NCI-H748 (cell line): ENCODE results near the gene CLPTM1L.
A peak's percentile ranks its signal among the peaks of the same experiment; 100 is the strongest.

ENCODE experiments used
- DNase-seq: peaks from one replicate; lab custom pipeline; 2025; ENCODE audit not compliant: unreplicated experiment; lab: John Stamatoyannopoulos, UW

Gene CLPTM1L, protein sequence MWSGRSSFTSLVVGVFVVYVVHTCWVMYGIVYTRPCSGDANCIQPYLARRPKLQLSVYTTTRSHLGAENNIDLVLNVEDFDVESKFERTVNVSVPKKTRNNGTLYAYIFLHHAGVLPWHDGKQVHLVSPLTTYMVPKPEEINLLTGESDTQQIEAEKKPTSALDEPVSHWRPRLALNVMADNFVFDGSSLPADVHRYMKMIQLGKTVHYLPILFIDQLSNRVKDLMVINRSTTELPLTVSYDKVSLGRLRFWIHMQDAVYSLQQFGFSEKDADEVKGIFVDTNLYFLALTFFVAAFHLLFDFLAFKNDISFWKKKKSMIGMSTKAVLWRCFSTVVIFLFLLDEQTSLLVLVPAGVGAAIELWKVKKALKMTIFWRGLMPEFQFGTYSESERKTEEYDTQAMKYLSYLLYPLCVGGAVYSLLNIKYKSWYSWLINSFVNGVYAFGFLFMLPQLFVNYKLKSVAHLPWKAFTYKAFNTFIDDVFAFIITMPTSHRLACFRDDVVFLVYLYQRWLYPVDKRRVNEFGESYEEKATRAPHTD

DNA sequence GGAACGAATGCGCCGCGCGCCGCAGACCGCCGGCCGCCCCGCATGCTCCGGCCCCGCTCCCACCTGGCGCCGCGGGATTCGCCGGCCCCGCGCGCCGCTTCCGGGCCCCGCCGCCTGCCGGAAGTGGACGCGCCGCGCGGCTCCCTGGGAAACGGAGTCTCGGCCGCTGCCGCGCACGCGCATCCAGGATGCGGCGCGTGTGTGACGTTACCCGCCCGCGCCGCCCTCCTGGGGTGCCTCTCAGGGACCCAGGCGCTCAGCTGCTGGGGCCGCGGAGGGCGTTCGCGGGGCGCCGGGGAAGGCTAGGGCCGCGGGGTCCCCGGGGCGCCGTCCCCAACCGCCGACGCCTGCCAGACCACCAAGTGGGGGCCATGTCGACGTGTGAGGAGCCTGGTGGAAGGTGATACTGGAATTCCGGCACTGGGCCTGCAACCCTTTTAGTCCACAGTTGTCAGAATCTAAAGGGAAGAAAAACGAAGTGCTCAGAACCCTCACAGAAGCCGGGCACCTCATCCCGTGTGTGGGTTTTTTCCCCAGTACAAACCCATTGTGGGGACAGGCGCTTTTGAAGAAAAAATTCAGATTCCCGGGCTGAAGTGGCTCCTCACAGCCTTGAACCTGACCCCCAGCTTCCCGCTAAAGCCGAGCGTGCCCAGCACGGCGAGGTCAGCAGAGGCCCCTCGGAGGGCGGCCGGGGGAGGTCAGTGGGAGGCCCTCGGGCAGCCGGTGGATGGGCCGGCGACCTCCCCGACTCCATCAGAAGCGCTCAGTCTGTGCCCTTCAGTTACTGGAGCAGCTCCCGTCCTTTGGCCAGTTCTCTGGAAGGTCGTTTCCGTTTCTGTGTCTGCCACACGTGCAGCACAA lies at the start of gene CLPTM1L:
Gene CLPTM1L, minus strand, starts transcription at position 125 of the 864 bp plus-strand sequence. CDS start 258 bp downstream, outside the sequence.
- peak; percentile 98 for DNase-seq

DNA sequence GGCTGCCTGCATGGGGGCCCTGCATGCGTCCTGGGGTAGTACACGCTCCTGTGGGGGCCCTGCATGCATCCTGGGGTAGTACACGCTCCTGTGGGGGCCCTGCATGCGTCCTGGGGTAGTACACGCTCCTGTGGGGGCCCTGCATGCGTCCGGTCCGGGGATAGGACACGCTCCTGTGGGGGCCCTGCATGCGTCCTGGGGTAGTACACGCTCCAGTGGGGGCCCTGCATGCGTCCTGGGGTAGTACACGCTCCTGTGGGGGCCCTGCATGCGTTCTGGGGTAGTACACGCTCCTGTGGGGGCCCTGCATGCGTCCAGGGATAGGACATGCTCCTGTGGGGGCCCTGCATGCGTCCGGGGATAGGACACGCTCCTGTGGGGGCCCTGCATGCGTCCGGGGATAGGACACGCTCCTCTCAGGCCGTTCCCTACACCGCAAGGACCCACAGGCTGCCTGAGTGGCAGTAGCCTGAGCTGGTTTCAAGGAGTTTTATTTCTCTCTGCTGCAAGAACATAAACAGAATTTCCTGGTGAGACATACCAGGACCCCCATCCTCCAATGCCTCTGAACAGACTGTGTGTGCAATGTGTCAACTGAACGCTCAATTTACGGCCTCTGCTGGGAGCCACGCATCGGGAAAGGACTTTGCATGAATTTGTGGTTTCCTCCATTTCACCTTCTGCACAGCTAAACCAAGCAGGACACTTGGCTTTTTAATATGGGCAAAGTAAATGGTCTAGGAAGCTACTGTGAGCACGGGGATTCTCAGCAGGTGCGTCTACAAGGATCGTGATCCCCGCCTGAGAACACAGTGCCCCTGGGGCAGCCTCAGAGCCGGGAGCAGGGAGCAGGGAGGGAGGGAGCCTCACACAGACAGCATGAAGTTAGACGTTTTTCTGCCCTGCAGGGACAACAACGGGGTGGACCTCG lies 48.9 kb upstream of the CLPTM1L start:
- DNase-seq = no peak

DNA sequence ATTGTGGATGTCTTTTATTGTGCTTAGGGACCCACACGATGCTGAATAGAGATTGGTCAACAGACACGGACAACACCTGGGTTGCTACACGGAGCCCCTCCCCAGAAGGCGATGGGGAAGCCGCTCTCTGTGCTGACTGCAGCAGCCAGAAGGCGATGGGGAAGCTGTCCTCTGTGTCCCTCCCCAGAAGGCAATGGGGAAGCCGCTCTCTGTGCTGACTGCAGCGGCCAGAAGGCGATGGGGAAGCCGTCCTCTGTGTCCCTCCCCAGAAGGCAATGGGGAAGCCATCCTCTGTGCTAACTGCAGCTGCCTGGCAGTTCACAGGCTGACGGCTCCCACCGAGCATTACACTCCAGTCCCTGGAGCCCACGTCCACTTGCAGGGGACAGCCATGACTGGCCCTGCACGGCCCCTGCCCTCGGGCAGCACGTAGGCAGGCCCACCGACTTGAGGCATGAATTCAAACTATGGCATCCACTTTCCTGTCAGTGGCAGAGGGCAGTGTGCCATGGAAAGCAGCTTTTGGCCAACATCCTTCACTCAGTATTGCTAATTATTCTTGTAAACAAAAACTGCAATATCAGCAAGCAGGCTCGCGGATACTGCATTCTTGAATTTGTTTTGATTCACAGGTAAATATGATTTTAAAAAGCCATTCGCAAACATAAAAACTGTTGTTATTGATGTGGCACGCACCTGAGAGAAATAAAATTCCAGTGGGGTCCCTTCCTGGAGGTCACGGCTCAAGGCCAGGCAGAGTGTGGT lies 48.1 kb upstream of the CLPTM1L start:
- DNase-seq = no peak

DNA sequence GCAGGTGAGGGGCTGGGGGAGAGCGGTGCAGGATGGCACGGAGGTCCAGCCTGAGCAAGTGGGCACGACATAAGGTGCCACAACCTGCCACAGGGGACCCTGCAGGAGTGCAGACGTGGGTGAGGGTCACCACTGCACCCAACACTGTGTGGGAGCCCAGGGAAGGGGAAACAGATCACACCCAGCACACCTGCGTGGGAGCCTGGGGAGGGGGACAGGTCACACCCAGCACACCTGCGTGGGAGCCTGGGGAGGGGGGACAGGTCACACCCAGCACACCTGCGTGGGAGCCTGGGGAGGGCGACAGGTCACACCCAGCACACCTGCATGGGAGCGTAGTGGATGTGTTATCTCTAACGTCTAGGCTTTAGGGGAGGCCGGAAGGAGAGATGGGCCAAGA lies 47.4 kb upstream of the CLPTM1L start:
- DNase-seq = no peak

DNA sequence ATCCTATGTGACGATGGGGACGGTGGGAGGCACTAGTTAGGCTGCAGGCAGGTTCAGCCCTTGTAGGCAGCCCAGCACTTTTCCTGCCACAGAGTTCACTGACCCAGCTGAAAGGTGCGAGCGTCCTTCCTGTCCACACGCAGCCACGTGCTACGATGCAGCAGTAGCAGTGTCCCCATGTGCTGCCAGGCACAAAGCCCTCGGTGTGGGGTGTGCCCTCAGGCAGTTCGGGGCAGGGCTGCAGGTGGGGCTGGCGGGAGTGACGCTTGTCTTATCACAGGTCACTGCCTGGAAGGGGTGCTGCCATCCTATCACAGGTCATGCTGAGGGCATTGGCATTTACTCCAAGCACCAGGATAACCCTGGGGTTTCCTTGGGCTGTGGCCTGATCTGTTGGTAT lies 46.8 kb upstream of the CLPTM1L start:
- DNase-seq = no peak

DNA sequence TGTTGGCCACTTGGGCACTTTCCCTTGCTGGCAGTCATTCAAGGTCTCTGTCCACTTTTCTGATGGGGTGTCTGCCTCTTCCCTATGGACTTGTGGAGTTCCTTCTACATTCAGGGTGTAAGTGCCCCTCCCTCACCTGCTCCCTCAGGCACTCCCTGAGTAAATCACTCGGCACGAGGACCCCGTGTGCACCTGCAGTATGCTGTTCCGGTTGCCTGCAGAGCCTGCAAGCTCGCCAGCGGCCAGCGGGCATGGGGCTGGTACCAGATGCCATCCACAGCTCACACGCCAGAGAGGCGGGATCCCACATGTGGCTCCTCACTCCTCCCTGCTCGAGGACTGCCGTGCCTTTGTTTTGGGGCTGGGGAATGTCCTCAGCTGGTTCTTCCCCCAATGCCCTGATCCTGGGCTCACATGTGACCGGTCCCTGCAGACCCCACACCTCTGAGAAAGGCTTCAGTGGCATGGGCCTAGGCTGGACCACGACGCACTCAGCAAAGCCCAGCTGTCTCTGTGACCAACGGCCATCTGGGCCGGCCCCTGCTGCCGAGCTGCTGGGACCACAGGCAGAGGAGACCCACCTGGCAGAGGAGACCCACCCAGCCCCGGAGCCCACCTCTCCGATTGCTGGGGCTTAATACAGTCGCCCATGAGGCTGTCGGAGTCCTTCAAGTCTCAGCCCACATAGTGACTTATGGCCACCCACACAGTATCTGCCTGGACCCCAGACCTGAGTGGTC lies 46.1 kb upstream of the CLPTM1L start:
- DNase-seq = peak; percentile 41

DNA sequence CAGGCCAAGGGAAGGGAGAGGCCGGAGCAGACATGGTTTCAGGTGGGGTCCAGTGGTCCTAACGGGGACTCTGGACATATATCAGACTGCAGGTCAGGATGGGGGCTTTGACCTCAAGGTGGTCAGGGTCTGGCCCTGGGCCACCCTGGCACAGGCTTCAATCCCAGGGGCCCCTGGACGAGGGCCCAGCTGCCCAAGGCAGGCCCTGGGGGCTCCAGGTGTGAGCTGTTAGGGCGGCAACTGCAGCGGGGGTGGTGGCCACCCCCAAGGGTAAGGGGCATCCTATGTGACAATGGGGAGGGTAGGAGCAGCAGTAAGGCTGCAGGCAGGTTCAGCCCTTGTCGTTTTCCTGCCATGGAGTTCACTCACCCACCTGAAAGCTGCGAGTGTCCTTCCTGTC lies 45.4 kb upstream of the CLPTM1L start:
- DNase-seq = no peak

DNA sequence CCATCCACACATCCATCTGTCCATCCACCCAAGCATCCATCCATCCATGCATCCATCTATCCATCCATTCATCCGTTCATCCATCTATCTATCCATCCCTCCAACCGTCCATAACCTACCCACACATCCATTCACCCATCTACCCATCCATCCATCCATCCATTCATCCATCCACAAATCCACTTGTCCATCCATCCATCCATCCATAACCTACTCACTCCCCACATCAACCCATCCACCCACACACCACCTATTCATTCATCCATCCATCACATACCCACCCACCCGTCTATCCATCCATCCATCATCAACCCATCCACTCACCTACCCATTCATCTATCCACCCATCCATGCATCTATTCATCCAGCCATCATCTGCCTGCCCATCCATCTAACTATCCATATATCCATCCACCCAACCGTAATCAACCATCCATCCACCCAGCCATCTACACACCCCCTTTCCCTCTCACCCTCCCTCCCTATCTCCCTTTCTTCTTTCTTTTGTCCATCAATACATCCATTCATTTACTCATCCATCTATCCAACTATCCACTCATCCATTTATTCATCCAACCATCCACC lies 43.6 kb upstream of the CLPTM1L start:
- DNase-seq = no peak

DNA sequence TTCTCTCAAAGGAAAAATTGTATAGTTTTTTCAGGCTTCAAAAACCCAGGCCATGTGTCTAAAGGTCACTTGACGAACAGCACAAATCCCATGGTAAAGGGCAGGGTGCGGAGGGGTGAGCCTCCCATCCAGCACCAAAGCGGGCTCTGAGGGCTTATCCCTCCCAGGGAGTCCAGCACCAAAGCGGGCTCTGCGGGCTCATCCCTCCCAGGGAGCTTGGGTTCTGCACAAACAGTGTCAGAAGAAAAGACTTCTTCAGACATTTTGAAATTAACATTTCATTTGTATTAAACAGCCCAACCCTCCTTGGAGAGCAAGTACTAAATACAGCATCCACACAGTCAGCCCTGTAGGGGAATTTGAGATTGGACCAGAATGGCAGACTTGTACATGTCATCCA lies 43.0 kb upstream of the CLPTM1L start:
- no peak for DNase-seq

DNA sequence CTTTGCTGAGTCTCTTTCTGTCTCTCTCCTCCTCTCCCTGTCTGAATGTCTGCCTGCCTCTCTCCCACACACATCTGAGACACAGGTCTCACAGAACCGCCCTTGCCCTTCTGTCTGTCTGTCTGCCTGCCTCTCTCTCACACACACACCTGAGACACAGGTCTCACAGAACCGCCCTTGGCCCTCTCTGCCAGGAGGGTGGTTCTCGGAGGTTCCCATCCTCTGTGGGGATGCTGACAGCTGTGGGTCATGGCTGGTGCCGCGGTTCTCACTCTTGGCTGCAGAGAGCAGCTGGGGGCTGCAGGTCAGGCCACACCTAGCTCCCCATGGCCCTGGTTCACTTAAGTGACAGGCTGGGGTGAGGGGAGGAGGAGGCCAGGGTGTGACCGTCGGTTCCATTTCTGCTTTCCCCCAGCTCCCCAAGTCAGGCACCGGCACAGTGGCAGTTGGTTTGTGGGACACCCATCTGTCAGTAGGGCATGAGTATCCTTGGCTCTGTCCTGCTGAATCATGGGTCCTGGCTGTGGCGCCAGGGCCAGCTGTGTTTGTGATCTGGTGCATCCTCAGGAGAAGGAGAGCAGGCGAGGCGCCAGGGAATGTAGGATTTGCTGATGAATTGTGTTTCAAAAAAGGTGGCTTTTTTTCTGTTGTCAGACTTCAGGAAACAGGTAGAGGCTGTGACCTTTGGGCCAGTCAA lies 42.3 kb upstream of the CLPTM1L start:
- DNase-seq = peak; percentile 61

DNA sequence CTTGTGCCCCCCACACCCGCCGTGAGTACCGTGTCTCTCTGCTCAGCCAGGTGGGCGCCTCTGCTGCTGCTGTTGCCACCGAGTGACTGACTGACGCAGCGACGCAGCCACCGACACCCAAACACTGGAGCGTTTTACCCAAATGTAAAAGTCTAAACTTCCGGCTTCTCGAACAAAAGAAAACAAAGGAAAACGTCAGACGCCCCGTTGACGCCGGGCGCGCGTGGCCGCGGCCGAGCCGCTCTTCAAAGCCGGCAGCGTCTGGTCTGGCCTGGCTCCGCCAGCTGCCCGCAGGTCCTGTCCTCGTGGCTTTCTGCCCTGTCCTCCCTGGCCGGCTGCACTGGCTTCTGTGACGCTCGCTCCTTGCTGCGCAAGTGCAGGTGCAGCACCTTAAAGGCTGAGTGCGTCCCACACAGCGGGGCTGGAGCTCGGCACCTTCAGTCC lies 41.4 kb upstream of the CLPTM1L start:
- DNase-seq = peak; percentile 95

DNA sequence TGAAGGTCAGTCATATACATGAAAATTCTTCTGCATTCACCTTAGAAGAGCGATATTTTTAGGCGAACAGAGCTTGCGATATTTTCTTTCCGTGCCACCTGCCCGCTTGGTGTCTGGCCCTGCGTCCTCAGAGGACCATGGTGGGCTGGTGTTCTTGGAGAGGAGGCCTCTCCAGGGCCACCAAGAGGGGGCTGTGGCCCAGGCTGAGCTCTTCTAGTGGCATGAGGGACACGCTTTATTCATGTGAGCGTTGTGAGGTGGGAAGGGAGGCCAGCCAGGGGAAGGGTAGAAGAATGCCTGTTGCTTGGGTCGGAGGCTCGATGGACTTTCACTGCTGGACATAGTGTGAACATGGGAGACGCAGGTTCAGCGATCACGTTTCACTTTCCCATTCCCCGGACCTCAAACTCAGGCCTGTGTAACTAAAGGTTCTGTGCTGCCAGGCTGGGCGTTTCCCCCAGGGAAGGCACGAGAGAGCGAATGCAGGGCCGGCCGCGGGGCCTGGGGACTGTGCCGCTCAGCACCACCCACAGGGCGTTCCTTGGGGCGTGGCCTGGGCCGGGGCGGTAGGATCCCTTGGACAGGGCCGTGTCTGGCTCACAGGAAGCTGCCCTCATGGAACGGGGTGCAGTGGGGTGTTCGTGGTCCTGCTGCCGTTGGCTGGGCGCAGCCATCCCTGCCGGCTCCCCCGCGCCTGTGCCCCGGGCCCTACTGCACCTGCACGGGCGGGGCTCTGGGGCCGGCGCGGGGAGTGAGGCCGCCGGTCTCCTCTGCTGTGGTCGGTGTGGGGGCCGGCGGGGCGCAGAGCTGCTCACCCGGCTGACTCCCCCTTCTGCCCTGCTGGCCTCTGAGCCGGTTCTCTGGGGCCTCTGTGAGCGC lies 40.7 kb upstream of the CLPTM1L start:
- peak; percentile 96 for DNase-seq

DNA sequence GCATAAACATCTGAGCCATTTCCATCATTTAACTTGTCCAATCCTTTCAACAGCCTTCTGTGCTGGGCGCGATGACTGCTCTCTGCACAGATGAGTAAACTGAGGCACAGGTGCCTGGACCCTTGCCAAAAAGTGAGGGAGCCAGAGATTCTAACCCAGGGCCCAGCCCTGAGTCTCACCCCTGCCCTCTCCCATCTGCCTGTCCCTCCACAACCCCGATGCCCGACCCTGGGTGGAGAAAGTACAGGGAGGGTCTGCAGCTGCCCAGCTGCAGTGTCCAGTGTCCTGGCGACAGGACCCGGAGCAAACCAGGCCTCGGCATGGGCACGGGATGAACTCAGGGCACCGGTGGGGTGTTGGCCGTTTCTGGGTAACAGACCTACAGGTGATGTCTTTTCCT lies 39.6 kb upstream of the CLPTM1L start:
- DNase-seq = no peak

DNA sequence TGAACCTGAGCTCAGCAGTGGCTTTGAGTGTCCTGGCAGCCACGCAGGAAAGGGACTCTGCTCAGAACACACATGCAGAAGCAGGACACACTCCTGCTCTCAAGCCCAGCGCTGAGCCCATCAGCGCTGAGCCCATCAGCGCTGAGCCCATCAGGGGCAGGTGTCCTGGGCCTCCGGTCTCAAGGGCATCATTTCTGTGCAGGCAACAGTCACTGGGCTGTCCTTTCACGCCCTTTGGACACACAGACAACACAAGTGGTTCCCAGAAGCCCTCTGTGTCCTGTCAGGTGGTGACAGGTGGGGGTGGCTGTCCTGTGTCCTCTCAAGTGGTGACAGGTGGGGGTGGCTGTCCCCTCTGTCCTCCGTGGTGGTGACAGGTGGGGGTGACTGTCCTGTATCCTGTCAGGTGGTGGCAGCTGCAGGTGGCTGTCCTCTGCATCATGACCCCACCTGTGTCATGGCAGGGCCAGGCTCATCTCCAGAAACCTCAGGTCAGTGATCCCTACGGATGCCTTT lies 39.0 kb upstream of the CLPTM1L start:
- peak; percentile 49 for DNase-seq

DNA sequence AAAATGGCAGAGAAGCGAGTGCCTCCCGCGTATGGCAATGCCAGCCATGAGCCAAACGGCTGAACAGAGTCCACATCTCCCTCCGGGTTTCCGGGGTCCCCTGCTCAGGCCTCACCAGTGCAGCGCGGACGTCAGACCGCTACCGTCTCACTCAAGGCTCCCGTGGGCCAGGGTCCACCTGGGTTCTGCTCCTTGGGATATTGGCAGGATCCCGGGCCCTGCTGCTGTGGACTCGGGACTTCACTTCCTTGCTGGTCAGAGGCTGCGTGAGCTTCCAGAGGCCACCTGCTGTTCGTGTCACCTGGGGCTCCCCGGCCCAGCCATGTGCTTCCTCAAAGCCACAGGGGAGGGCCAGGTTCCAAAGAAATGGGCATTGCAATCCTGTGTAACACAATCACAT lies 38.4 kb upstream of the CLPTM1L start:
- no peak for DNase-seq

DNA sequence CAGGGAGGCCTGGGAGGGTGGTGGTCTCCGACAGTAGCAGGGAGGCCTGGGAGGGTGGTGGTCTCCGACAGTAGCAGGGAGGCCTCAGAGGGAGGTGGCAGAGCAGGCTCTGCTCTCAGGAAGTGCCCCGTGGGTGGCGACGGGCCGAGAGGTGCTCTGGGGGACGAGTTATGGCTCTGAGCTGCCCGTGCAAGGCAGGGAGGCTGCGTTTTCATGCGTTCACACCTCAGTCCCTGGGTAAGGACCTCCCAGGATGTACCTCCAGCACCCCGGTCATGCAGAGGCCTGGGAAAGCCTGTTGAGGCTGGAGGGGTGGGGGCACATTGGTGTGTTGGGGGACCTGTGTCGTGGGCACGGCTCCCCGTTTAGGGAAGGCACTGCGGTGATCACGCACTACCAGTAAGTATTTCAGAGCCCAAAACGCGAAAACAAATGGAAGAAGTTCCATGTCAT lies 37.4 kb upstream of the CLPTM1L start:
- no peak for DNase-seq
